Glomerular visceral epithelial cell (primary cell): ENCODE results near the gene ICAM4.
"Not testable (repeated sequence)": the region's sequence is repeated elsewhere in the genome, so short reads cannot be mapped to it uniquely, and the experiment has no call there.

Experiments
- DNase-seq: peaks from one replicate; pipeline ENCODE4 v3.0.0-alpha.2; 2016; ENCODE audit errors: extremely low spot score

ICAM4 gene

DNA sequence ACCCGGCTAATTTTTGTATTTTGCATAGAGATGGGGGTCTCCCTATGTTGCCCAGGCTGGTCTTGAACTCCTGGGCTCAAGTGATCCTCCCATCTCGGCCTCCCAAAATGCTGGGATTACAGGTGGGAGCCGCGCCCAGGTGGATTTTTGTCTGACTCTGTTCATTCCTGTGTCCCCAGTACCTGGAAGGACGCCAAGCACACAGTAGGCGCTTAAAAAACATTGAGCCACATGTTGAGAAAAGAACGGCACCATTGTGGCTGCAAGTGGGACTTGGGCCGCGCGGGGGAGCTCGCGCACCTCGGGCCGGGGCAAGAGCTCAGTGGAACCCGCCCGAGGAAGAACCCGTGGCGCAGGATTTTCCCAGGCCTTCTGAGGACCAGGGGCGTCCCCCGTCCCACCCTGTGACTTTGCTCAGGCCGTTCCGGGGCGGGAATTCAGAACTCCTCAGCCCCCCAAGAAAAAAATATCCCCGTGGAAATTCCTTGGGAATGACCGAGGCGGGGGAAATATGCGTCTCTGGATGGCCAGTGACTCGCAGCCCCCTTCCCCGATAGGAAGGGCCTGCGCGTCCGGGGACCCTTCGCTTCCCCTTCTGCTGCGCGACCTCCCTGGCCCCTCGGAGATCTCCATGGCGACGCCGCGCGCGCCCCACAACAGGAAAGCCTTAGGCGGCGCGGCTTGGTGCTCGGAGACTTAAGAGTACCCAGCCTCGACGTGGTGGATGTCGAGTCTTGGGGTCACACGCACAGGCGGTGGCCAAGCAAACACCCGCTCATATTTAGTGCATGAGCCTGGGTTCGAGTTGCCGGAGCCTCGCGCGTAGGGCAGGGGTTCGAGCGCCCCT is 17.2 kb upstream of the ICAM4 start:
- peak; percentile 79 for DNase-seq

DNA sequence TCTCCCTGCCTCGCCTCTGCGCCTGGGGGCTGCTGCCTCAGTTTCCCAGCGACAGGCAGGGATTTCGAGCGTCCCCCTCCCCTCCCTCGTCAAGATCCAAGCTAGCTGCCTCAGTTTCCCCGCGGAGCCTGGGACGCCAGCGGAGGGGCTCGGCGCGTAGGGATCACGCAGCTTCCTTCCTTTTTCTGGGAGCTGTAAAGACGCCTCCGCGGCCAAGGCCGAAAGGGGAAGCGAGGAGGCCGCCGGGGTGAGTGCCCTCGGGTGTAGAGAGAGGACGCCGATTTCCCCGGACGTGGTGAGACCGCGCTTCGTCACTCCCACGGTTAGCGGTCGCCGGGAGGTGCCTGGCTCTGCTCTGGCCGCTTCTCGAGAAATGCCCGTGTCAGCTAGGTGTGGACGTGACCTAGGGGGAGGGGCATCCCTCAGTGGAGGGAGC is 16.6 kb upstream of the ICAM4 start:
- DNase-seq: peak; percentile 62

DNA sequence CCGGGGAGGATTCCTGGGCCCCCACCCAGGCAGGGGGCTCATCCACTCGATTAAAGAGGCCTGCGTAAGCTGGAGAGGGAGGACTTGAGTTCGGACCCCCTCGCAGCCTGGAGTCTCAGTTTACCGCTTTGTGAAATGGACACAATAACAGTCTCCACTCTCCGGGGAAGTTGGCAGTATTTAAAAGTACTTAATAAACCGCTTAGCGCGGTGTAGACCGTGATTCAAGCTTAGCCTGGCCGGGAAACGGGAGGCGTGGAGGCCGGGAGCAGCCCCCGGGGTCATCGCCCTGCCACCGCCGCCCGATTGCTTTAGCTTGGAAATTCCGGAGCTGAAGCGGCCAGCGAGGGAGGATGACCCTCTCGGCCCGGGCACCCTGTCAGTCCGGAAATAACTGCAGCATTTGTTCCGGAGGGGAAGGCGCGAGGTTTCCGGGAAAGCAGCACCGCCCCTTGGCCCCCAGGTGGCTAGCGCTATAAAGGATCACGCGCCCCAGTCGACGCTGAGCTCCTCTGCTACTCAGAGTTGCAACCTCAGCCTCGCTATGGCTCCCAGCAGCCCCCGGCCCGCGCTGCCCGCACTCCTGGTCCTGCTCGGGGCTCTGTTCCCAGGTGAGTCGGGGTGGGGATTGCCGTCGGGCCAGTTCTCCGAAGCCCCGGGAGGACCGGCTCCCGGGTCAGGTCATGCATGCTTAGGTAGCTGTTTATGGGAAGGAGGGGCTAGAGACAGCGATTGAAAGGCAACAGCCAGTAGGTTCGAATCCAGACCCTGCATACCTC is 15.9 kb upstream of the ICAM4 start, which contains the start of gene ICAM1:
Gene ICAM1, plus strand, starts transcription at position 505 of the 779 bp plus-strand sequence. Its CDS starts 40 bp downstream, at position 545.
- peak; percentile 88 for DNase-seq

DNA sequence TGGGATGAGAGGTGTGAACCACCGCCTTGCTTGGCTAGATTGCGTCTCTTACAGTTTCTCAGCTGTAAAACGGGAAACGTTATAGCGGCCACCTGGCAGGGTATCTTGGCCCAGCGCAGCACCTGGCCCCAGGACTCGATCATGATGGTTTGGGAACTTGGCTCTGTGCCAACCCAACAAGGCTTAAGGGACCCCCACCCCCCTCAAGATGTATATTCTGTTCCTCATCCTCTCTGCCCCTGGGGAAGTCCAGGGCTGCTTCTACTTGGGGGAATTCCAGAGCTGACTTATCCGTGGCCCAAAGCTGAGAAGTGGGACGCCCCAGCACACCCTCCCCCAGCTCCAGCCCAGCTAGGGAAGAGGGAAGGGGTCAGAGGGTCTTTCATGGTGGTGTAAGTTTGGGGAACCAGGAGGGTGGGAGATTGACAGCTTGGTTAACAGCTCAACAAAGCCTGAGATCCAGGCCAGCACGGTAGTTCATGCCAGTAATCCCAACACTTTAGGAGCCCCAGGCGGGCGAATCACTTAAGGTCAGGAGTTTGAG is 15.1 kb upstream of the ICAM4 start:
- DNase-seq: peak; percentile 47

DNA sequence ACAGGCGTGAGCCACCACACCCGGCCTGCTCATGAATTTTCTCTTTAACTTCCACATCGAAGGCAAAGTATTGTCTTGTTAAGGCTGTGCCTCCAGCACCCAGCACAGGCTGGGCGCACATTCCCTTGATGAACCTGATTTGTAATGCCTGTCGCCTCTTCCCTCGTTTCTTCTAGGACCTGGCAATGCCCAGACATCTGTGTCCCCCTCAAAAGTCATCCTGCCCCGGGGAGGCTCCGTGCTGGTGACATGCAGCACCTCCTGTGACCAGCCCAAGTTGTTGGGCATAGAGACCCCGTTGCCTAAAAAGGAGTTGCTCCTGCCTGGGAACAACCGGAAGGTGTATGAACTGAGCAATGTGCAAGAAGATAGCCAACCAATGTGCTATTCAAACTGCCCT is 12.2 kb upstream of the ICAM4 start:
- DNase-seq: no peak

DNA sequence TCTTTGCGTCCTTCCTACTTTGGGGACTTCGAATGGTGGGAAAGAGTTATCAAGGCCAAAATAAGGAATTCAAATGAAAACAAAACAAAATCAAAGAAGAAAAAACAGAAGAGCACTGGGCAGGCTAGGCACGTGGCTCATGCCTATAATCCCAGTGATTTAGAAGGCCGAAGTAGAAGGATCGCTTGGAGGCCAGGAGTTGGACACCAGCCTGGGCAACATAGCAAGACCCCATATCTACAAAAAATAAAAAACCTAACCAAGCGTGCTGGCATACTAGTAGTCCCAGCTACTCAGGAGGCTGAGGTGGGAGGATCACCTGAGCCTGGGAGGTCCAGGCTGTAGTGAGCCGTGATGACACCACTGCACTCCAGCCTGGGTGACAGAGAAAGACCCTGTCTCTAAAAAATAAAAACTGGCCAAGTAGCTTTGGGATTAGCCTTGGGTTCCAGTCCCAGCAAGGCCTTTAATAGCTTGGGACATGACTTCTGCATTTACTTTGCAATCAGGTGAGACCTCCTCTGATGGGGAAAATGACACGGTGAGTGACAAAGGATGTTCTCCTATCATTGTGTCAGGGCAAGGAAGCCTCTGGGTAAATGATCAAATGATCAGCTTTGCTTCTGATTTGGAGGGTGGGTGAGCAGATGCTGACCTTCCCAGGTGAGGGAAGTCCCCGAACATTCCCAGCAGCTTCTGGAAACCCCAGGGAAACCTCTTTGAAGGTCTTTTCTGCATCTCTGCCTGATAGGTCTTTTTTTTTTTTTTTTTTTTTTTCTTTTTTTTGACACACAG is 8.8 kb upstream of the ICAM4 start:
- DNase-seq: no peak

DNA sequence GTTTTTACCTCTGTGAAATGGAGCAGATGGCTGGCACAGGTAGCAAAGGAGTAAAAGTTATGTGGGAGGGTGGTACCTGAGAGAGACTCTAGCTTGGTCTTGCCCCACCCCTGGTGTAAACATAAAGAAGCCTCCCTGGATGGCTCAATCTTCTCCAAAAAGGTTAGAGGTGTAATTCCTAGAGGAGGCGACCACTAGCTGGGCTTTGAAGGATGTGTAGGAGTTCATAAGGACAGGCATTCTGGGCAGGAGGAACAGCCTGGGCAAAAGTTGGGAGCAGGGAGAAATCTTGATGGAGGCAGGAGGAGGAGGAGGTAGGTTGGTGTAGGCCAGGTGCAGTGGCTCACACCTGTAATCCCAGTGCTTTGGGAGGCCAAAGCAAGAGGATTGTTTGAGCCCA is 7.8 kb upstream of the ICAM4 start:
- no peak for DNase-seq

DNA sequence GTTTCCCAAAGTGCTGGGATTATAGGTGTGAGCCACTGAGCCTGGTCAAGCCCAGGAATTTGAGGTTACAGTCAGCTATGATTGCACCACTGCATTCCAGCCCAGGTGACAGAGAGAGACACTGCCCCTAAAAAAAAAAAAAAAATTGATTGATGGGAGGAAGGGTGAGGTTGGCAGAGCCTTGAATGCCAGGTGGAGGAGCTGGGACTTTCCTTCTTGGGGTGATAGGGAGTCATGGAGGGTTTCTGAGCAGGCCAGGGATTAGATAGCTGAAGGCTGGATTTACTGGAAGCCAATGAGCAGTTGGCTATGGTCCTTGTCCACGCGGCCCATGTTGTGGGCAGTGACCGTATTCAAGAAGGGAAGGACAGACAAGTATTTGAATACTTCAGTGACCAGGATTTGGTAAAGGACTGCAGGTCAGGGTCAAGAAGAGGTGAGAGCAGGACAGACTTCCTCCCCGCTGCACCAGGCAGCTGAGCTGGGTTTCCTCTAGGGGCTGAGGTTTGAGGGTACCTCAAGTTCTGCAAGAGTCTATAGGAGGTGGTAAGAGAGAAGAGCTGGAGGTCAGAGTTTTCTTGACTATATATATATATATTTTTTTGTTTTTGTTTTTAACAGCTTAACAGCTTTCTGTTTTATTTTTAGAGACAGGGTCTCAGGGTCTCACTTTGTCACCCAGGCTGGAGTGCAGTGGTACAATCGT is 6.9 kb upstream of the ICAM4 start:
- DNase-seq: no peak

DNA sequence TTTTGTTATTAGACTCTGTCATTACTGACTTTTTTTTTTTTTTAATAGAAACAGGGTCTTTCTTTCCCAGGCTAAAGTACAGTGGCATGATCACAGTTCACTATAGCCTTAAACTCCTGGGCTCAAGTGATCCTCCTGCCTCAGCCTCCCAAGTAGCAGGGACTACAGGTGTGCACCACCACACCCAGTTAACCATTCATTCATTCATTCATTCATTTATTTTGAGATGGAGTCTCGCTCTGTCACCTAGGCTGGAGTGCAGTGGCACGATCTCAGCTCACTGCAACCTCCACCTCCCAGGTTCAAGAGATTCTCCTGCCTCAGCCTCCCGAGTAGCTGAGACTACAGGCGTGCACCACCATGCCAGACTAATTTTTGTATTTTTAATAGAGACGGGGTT is 4.7 kb upstream of the ICAM4 start:
- DNase-seq: not testable (repeated sequence)

DNA sequence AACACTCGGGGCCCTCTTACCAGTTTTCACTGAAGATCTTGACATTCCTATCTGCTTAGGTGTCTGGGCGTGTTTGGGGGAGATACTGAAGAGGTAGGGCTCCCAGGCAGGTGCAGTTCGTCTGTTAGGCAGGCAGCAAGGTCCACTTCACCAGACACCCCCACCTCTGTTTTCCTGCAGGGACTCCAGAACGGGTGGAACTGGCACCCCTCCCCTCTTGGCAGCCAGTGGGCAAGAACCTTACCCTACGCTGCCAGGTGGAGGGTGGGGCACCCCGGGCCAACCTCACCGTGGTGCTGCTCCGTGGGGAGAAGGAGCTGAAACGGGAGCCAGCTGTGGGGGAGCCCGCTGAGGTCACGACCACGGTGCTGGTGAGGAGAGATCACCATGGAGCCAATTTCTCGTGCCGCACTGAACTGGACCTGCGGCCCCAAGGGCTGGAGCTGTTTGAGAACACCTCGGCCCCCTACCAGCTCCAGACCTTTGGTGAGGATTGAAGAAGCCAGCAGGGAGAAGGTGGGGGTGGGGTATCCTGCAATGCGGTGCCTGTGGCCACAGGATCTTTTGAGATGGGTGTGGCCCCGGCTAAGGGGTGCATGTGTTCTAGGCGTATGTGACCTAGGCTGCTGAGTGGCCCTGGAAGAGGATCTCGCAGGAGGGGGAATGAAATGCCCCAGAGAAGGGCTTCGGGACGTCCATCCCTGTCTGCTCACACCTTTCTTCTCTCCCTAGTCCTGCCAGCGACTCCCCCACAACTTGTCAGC is 3.3 kb upstream of the ICAM4 start:
- DNase-seq: no peak

DNA sequence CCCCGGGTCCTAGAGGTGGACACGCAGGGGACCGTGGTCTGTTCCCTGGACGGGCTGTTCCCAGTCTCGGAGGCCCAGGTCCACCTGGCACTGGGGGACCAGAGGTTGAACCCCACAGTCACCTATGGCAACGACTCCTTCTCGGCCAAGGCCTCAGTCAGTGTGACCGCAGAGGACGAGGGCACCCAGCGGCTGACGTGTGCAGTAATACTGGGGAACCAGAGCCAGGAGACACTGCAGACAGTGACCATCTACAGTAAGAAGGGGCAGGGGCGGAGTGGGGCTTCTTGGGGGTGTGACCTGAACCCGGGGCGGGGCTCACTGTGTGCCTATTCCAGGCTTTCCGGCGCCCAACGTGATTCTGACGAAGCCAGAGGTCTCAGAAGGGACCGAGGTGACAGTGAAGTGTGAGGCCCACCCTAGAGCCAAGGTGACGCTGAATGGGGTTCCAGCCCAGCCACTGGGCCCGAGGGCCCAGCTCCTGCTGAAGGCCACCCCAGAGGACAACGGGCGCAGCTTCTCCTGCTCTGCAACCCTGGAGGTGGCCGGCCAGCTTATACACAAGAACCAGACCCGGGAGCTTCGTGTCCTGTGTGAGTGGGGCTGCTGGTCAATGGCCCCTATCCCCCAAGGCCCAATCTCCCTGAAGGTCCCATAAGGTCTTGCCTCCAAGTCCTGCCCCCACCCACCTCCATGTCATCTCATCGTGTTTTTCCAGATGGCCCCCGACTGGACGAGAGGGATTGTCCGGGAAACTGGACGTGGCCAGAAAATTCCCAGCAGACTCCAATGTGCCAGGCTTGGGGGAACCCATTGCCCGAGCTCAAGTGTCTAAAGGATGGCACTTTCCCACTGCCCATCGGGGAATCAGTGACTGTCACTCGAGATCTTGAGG is 2.4 kb upstream of the ICAM4 start:
- DNase-seq: no peak

DNA sequence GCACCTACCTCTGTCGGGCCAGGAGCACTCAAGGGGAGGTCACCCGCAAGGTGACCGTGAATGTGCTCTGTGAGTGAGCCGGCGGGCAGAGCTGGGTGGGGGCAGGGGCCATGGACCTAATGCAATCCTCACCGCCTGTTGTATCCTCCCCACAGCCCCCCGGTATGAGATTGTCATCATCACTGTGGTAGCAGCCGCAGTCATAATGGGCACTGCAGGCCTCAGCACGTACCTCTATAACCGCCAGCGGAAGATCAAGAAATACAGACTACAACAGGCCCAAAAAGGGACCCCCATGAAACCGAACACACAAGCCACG is 1.8 kb upstream of the ICAM4 start:
- DNase-seq: no peak

DNA sequence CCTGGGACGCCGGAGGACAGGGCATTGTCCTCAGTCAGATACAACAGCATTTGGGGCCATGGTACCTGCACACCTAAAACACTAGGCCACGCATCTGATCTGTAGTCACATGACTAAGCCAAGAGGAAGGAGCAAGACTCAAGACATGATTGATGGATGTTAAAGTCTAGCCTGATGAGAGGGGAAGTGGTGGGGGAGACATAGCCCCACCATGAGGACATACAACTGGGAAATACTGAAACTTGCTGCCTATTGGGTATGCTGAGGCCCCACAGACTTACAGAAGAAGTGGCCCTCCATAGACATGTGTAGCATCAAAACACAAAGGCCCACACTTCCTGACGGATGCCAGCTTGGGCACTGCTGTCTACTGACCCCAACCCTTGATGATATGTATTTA is 1.4 kb upstream of the ICAM4 start:
- no peak for DNase-seq

DNA sequence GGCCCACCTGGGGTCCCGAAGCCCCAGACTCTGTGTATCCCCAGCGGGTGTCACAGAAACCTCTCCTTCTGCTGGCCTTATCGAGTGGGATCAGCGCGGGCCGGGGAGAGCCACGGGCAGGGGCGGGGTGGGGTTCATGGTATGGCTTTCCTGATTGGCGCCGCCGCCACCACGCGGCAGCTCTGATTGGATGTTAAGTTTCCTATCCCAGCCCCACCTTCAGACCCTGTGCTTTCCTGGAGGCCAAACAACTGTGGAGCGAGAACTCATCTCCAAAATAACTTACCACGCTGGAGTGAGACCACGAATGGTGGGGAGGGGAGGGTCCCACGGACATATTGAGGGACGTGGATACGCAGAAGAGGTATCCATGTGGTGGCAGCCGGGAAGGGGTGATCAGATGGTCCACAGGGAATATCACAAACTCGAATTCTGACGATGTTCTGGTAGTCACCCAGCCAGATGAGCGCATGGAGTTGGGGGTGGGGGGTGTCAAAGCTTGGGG is 2.0 kb downstream of the ICAM4 start:
- no peak for DNase-seq

DNA sequence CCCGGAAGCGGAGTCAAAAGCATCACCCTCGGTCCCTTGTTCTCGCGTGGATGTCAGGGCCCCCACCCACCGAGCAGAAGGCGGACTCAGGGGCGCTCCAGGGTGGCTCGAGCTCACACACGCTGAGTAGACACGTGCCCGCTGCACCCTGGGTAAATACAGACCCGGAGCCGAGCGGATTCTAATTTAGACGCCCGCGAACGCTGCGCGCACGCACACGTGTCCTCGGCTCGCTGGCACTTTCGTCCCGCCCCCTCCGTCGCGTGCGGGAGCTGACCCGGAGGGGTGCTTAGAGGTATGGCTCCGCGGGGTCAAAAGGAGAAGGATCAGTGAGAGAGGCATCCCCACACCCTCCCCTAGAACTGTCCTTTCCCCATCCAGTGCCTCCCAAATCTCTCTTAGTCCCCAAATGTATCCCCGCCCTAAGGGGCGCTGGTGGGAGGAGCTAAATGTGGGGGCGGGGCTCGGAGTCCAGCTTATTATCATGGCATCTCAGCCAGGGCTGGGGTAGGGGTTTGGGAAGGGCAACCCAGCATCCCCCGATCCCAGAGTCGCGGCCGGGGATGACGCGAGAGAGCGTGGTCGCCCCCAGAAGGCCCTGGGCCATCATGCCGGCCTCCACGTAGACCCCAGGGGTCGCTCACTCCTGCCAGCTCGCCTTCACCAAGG is 2.5 kb downstream of the ICAM4 start:
- no peak for DNase-seq

DNA sequence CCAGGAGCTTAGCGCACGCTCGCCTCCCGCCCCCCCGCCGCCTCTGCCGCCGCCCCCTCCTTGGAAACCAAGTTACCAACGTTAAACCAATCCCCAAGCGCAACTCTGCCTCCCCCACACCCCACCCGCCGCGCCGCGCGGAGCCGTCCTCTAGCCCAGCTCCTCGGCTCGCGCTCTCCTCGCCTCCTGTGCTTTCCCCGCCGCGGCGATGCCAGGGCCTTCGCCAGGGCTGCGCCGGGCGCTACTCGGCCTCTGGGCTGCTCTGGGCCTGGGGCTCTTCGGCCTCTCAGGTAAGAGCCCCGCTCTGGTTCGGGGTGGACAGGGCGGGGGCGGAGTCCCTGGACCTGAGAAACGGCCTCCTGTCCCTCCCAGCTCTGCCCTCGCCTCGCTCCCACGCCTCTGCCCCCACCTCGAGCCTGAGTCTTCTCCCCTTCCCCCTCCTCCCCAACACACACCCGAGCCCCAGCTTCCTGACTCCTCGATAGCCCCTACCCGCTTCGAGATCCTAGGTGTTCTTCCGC is 3.1 kb downstream of the ICAM4 start, which contains the start of gene ICAM5:
Gene ICAM5, plus strand, starts transcription at position 117 of the 521 bp plus-strand sequence. Its CDS starts 92 bp downstream, at position 209.
- no peak for DNase-seq

DNA sequence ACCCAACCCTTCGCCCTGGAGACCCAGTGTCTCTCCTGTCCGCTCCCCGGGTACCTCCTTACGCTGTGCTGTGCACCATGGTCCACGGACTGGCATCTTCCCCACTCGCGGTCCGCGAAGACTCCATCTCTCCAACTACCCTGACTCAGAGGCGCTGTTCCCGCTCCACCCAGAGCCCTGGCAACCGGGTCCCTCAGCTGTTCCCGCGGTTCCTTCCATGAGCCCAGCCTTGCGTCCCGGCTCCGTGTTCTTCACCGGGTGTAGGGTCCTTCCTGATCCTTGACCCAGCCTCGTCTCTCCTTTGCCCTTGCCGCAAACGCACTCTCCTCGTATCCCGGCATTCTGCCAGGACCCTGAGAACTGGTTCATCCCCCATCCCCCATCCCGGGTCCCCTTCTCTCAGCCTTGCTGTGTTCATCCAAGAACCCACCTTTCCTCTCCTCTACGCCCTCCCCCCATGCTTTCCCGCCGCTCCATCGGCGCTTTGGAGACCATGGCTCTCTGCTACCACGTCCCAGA is 3.7 kb downstream of the ICAM4 start:
- no peak for DNase-seq

DNA sequence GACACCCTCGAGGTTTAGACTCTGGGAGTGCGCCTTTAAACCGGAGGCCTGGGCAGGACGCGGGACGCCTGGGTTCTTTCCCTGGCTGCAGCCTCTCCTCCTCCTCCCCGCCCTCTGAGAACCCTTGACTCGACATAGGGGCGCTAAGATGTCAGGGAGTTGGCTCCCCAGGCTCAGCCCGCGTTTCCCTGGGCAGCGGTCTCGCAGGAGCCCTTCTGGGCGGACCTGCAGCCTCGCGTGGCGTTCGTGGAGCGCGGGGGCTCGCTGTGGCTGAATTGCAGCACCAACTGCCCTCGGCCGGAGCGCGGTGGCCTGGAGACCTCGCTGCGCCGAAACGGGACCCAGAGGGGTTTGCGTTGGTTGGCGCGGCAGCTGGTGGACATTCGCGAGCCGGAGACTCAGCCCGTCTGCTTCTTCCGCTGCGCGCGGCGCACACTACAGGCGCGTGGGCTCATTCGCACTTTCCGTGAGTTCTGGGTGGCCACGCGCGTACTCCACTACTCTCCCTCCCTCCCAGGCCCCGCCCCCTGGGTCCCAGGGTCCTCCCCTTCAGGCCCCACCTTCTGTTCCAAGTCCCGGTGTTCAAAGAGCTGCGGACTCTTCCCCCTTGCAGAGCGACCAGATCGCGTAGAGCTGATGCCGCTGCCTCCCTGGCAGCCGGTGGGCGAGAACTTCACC is 4.3 kb downstream of the ICAM4 start:
- DNase-seq: peak; percentile 62
